NCI-H1694 (cell line): Measurements from ENCODE around the gene S100A11.

Experiments
- DNase-seq: peaks from one replicate; lab custom pipeline; 2025; lab: John Stamatoyannopoulos, UW

S100A11 gene

GRCh38 chr1:151984313-151984956, 52.4 kb downstream of the S100A11 start:
- no peak for DNase-seq
